GM23248 (cell line): ENCODE results near the gene PTPRK.

Experiments used
- EZH2 ChIP-seq: fragments of 200-600 bp; sonication (generic); IDR thresholded peaks from 2 replicates; pipeline ENCODE4 v1.6.1; 2018; ENCODE audit warnings: antibody characterized with exemption, mild to moderate bottlenecking; ENCODE audit not compliant: insufficient read depth, poor library complexity, severe bottlenecking
- EZH2phosphoT487 ChIP-seq: fragments of 200-600 bp; sonication (generic); IDR thresholded peaks from 2 replicates; pipeline ENCODE4 v1.6.1; 2018; ENCODE audit warnings: antibody characterized with exemption, moderate library complexity, mild to moderate bottlenecking, low read depth; ENCODE audit not compliant: insufficient read depth

- TF ChIP-seq EZH2: no peak
- no peak for TF ChIP-seq EZH2phosphoT487
These were observed 240.3 kb downstream of the PTPRK start for GRCh38 chr6:128280066-128280465.
